Measurements from ENCODE around the gene KCNQ1.

KCNQ1 gene

DNA sequence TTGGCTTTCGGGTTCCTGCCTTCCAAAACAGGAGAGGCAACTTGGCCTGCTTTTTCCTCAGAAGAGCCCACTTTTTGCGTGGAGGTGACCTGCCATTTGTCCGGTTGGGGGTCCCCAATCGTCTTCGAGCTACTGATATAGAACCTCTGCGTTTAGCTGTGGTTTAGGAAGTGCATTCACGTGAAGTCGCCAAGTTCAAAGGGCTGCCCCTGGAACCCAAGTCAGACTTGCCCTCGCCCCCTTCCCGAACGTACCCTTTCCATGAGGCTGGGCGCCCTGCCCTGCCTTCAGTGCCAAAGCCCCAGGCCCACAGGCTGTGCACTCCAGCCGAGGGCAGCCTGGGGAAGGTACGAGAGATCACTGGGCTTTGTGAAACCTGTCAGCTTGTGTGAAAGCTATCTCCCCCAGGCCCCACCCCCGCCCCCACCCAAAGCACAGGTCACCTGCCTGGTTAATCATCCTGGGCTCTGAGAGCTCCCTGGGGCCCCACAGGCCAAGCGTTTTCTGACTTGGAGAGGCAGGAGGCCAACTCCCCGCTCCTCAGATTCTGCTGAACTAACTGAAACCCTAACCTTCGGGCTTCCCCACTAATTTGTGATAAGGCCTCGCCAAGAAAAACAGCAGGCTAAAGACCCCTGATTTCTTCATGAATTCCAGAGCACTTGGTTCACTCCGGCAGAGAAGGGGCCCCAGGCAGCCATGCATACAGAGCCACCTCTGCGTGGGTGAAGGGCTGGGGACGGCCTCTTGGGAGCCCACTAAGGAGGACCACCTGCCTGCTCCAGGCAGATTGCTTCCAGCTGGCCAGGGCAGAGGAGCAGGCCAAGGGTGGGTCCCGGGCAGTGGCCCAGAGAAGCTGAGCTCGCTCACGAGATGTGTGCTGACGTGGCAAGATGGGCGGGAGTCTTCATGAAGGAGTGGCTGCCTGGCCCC, 280.8 kb downstream of the KCNQ1 start:
- DNase-seq: no peak

GRCh38 chr11:2726964-2727363, 282.2 kb downstream of the KCNQ1 start:
- DNase-seq: no peak

GRCh38 chr11:2728128-2728662, 283.4 kb downstream of the KCNQ1 start:
- DNase-seq: peak in 2 of 56 donors; percentile 36 to 64

DNA sequence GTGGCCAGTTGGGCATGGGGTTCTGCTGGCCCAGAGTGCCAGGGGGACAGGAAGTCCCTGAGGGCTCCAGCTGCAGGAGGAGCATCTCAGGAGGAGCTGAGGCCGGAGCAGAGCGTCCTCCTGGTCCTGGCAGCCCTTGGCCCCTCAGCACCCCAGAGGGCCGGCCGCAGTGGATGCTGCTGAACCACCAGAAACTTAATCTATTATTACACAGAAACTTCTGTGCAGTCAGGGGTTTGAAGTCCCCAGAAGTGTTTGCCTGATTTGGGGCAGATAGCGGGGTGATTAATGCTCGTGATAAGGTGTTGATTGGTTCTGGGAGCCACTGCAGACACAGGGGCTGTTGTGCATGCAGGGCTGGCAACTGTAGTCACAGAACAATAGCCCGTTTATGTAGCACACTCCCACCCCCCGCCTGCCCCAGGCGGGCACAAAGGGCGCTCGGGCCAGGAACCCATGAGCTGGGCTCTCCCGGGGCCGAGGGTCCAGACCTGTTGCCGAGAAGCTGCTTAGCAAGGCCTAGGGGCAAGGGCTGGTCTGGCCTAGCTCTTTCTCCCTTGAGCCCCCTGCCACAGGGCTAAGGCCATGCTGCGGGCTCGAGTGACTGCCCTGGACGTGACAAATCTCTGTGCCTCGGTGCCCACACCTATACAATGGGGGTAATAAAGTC, 284.0 kb downstream of the KCNQ1 start:
- DNase-seq: peak in 53 of 56 donors; percentile 16 to 92 (median 75)

- DNase-seq: no peak
Observed at GRCh38 chr11:2729841-2730240, 285.0 kb downstream of the KCNQ1 start.

- DNase-seq: peak in 36 of 56 donors; percentile 13 to 84 (median 40)
Observed at GRCh38 chr11:2730272-2731129, 285.7 kb downstream of the KCNQ1 start.

DNA sequence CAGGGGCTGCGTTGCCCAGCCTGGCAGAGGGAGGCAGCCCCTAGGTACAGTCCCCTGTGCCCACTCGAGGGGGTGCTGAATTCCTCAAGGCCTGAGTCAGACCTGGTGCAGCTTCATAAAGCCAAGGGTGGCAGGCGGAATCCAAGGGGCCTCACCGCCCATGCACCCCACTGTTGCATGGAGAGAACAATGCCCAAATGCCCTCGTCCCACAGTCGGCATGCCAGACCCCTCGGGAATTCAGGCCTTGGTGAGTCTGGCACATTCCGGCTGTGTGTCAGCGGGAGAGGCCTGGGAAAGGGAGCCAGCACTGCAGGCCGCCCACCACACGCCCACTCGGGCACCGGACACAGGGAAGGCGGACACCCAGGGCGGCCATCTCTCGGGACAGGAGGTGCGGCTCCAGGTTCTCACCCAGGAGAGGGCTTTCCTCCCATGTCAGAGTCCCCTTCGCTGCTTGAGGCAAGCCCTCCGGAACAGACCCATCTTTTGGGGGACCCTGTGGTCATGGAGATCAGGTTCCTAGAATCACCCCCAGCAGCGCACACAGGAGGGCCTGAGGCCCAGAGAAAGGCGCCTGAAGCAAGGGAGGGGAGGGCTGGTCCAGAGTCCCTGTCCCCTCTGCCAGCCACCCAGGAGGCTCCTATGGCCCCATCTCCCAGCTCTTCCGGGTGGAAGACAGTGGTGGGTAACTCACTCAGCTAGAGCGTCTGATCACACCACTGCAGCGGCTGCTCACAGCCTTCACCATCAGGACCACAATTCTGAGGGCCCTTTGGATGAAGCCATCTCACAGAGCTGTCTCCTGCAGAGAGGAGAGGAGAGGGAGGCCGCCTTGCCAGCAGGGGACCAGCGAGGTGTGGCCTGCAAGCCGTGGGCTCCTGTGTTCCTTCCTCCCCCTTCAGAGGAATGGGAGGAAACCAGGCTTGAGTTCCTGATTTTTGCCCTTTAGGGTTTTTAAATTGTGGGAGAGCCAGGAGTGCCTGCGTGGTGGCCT, 286.6 kb downstream of the KCNQ1 start:
- no peak for DNase-seq

DNA sequence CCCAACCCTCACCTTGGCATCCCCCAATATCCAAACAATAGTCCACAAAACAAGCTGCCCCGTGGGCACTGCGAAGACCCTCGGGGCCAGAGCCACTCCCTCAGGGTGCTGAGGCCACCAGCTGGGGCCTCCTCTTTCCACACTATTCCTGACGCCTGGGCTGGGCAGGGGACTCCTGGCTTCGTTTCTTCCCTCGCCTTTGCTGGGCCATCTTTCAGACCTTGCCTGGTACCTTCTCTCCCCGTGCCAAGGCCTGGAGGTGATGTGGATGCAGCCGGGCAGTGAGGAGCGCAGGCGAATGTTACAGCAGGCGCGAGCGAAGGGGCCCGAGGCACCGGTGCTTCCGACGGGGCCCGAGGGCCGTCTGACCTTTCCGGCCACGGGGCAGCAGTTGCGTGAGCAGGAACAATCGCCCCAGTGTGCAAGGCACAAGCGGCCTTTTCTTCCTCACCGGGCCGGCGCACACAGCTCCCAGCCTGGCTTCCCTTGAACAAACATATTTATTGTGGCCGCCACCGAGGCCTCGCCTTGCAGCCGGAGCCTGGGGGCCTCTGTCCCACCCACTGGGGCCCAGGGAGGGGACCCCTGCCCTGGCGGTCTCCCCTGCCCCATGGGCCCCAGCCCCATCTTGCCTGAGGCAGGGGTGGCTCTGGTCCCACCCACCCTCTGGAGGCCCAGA, 287.6 kb downstream of the KCNQ1 start:
- DNase-seq: peak in 50 of 56 donors; percentile 15 to 87 (median 57)

- DNase-seq: no peak
Observed at GRCh38 chr11:2732940-2733628, 288.3 kb downstream of the KCNQ1 start.

DNA sequence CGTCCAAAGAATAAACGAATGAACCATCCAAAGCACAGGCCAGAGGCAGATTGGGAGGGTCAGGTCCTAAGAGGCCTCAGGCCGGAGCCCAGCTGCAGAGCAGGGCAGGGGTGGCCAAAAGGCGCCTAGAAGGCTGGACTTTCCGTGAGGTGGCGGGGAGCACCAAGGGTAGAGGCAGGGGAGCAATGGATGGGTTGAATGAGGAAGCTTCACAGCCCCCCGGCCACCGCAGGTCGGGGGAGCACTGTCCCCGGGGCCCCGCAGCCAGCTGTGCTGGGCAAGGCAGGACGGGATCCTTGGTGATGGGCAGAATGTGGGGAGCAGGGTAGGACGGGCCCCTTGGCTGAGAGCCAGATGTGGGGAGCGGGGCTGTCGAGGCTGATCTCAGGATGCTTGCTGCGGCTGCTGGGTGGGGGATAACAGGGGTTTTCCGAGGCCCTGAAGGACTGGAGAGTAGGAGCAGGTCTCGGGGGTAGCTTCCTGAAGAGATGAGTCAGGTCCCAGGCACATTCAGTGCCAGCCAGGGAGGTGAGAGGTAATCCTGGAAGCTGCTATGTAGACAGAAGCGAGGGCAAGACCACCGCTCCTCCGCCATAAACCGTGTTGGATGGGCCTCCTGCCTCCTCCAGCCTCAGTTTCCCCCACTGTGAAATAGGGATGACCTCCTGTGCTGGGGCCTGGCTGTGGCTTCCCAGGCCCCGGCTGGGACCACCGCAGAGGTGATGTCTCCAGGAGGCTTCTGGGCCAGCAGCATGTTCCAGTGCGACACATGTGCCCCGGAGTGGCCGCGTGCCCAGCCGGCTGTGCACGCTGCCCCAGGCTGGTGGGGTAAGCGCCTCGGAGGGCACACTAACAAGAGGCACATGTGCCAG, 289.6 kb downstream of the KCNQ1 start:
- DNase-seq: no peak

DNA sequence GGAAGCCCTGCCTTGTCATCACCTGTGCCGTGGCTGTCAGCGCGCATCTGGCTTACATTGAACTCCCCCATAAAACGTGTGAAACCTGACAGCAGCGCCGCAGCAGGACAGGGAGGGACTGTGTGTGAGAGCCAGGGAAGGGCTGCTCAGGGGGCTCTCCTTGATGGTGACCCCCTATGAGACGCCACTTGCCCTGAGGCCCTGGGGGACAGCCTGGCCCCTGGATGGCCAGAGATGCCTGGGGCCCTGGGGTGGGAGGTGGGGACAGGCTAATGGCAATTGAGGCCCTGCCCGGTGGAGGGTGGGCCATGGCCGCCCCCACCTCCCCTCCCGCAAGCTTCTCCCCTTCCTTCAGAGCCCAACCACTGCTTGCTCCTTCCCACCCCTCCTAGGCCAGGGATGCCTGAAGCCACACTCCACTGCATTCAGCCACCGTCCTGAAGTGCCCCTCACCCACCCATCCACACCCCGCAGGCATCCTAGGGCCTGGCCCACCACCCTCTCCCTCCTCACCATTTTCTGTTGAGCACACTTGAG, 290.3 kb downstream of the KCNQ1 start:
- no peak for DNase-seq

DNA sequence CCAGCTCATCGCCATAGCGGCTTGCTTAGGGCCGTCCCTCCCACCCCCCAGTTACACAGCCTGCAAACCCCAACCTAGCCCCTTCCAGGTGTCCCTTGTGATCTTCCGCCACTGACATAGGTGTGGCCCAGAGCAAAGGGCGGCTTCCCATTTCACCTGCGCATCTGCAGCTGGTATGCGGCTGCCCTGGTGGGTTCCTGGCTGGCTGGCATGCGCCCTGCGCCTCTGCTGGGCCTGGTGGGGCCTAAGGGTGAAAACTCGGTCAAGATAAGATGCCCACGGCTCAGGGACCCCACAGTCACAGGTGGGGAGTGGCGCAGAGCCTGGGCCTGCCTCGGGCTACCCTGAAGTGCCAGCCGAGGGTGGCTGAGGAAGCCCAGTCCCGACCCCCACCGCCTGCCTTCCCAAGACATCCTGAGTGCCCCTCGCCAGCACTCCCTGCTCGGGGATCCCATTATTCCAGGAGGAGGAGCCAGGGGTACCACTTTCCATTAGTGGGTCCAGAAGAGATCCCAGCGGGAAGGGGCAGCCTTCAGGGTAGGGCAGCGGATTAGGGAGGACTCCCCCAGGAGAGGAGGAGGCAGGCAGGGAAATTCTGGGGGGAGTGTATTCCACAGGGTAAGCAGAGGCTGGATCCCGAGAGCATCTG, 291.9 kb downstream of the KCNQ1 start:
- no peak for DNase-seq

- DNase-seq: no peak
Observed at GRCh38 chr11:2737226-2737590, 292.4 kb downstream of the KCNQ1 start.

DNA sequence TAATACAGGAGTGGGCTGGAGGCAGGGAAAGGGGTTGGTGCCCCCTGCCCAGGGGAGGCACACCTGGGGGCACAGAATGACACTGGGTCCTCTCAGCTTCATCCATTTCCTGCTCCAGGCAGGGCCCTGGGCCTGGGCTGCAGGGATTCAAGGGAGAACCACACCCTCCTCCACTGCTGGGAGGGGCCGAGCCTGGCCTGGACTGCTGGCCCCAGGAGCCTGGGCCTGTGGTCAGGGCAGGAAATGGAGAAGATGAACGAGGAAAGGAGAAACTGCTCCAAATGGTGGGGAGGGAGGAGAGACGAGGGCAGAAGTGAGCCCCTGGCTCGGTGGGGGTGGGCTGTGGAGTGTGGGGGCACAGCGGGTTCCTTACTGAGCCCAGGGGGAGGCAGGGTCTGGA, 293.1 kb downstream of the KCNQ1 start:
- DNase-seq: no peak

- no peak for DNase-seq
Observed at GRCh38 chr11:2738551-2739431, 294.0 kb downstream of the KCNQ1 start.

Measured in amygdala (tissue), 56 donors.